ENCODE results near the gene FAR2.
"Not testable (repeated sequence)": the region's sequence is repeated elsewhere in the genome, so short reads cannot be mapped to it uniquely, and the experiment has no call there.

Gene FAR2

GRCh38 chr12:29160230-29160629, 11.2 kb downstream of the FAR2 start:
- in situ Hi-C loops (cut with HindIII; ENCODE audit: low sequenced_read_pairs), result no loop called here
- no peak for DNase-seq (ENCODE audit: low read depth)

GRCh38 chr12:29163146-29163545, 14.1 kb downstream of the FAR2 start:
- DNase-seq (ENCODE audit: low read depth), result no peak
- in situ Hi-C loops (cut with HindIII; ENCODE audit: low sequenced_read_pairs), result no loop called here
- no peak for TF ChIP-seq CTCF (IDR thresholded peaks at IDR 0.05; ENCODE audit: low read depth, low read length, missing control alignments)
- H3K4me3 ChIP-seq (ENCODE audit: low read depth, low read length), result no peak overlapping the region

More at GRCh38 chr12:29160230-29160629, 11.2 kb downstream of the FAR2 start:
- TF ChIP-seq CTCF (IDR thresholded peaks at IDR 0.05; ENCODE audit: low read depth, low read length, missing control alignments), result no peak
- H3K4me3 ChIP-seq (ENCODE audit: low read depth, low read length), result no peak overlapping the region

- in situ Hi-C loops (cut with HindIII; ENCODE audit: low sequenced_read_pairs), result no loop called here
- DNase-seq (ENCODE audit: low read depth), result peak; percentile 36
- no peak overlapping the region for H3K4me3 ChIP-seq (ENCODE audit: low read depth, low read length)
- no peak for TF ChIP-seq CTCF (IDR thresholded peaks at IDR 0.05; ENCODE audit: low read depth, low read length, missing control alignments)
These were observed 15.7 kb downstream of the FAR2 start for GRCh38 chr12:29164477-29165393.

GRCh38 chr12:29167445-29167844, 18.4 kb downstream of the FAR2 start:
- in situ Hi-C loops (cut with HindIII; ENCODE audit: low sequenced_read_pairs), result no loop called here
- no peak for DNase-seq (ENCODE audit: low read depth)

GRCh38 chr12:29167988-29168387, 18.9 kb downstream of the FAR2 start:
- H3K4me3 ChIP-seq (ENCODE audit: low read depth, low read length), result no peak overlapping the region
- DNase-seq (ENCODE audit: low read depth), result no peak
- no peak for TF ChIP-seq CTCF (IDR thresholded peaks at IDR 0.05; ENCODE audit: low read depth, low read length, missing control alignments)
- in situ Hi-C loops (cut with HindIII; ENCODE audit: low sequenced_read_pairs), result no loop called here

More at GRCh38 chr12:29167445-29167844, 18.4 kb downstream of the FAR2 start:
- no peak overlapping the region for H3K4me3 ChIP-seq (ENCODE audit: low read depth, low read length)
- TF ChIP-seq CTCF (IDR thresholded peaks at IDR 0.05; ENCODE audit: low read depth, low read length, missing control alignments), result no peak

- in situ Hi-C loops (cut with HindIII; ENCODE audit: low sequenced_read_pairs); DNase-seq (ENCODE audit: low read depth); H3K4me3 ChIP-seq (ENCODE audit: low read depth, low read length): not testable (repeated sequence)
These were observed 20.9 kb downstream of the FAR2 start for GRCh38 chr12:29169978-29170377.

GRCh38 chr12:29170478-29171084, 21.5 kb downstream of the FAR2 start:
- DNase-seq (ENCODE audit: low read depth); in situ Hi-C loops (cut with HindIII; ENCODE audit: low sequenced_read_pairs): not testable (repeated sequence)

More at GRCh38 chr12:29170478-29171084, 21.5 kb downstream of the FAR2 start:
- not testable (repeated sequence) for H3K4me3 ChIP-seq (ENCODE audit: low read depth, low read length)
